ENCODE data around the gene ROM1. TPM values are rescaled to one million over a fixed set of nuclear protein-coding genes. Genes with fewer than 3 reads are reported as not detected.

Gene ROM1
- total RNA-seq, 6 donors from 2014 or later, result 3.1 to 9.2 (median 5.2) TPM

- Histone ChIP-seq H3K9me3 (no peaks in the 10 kb centered on the region), H3K27me3 (no peaks in the 10 kb centered on the region), H3K27ac (peak overlapping the region; percentile 91 to 100 (median 97)), H3K4me3 (peak overlapping the region in 3 of 4 donors; percentile 76 to 91 (median 85)), H3K4me1 (peaks cover 32 to 43% (median 37%) of the 10 kb centered on the region in 4 donors), H3K36me3 (peaks cover 12 to 53% (median 31%) of the 10 kb centered on the region in 4 donors)
- ATAC-seq (ENCODE audit: low FRiP score in 2 of 2) (no peak), DNase-seq (no peak)
- WGBS, 2 donors, result 83% methylated on average over 4 to 13 of the region's 13 CpGs
- no peak for TF ChIP-seq CTCF (IDR thresholded peaks at IDR 0.05)
- TF ChIP-seq POLR2AphosphoS5 (IDR thresholded peaks at IDR 0.05), result no peak
- no peak for TF ChIP-seq POLR2A (IDR thresholded peaks at IDR 0.05)
- no peak for TF ChIP-seq EP300 (IDR thresholded peaks at IDR 0.05)
Observed at GRCh38 chr11:62603072-62603408, 10.0 kb upstream of the ROM1 start.

GRCh38 chr11:62603776-62604299 is 9.2 kb upstream of the ROM1 start:
- DNase-seq (no peak), ATAC-seq (ENCODE audit: low FRiP score in 2 of 2) (no peak)
- TF ChIP-seq CTCF (IDR thresholded peaks at IDR 0.05) (no peak), POLR2AphosphoS5 (IDR thresholded peaks at IDR 0.05) (no peak), EP300 (IDR thresholded peaks at IDR 0.05) (no peak), POLR2A (IDR thresholded peaks at IDR 0.05) (no peak)
- peaks cover 12 to 55% (median 30%) of the 10 kb centered on the region in 4 donors for H3K36me3 ChIP-seq
- H3K4me1 ChIP-seq, result peaks cover 27 to 40% (median 33%) of the 10 kb centered on the region in 4 donors
- 89 to 99% methylated on average over 8 of the region's 8 CpGs for WGBS, 2 donors
- no peaks in the 10 kb centered on the region for H3K27me3 ChIP-seq
- no peak overlapping the region for H3K27ac ChIP-seq
- H3K9me3 ChIP-seq, result no peaks in the 10 kb centered on the region
- H3K4me3 ChIP-seq, result no peak overlapping the region

GRCh38 chr11:62604460-62605120 is 8.5 kb upstream of the ROM1 start:
- WGBS, 2 donors, result 84 to 90% methylated on average over 11 to 13 of the region's 13 CpGs
- DNase-seq, result no peak

GRCh38 chr11:62605467-62605866 is 7.6 kb upstream of the ROM1 start:
- Histone ChIP-seq H3K27me3 (no peaks in the 10 kb centered on the region), H3K9me3 (no peaks in the 10 kb centered on the region), H3K36me3 (peaks cover 12 to 71% (median 31%) of the 10 kb centered on the region in 4 donors), H3K4me3 (no peak overlapping the region), H3K4me1 (peaks cover 13 to 24% (median 22%) of the 10 kb centered on the region in 4 donors), H3K27ac (no peak overlapping the region)
- no peak for TF ChIP-seq EP300 (IDR thresholded peaks at IDR 0.05)
- TF ChIP-seq POLR2AphosphoS5 (IDR thresholded peaks at IDR 0.05), result no peak
- TF ChIP-seq CTCF (IDR thresholded peaks at IDR 0.05), result no peak
- no peak for TF ChIP-seq POLR2A (IDR thresholded peaks at IDR 0.05)
- DNase-seq (peak in 1 of 2 donors; percentile 48), ATAC-seq (ENCODE audit: low FRiP score in 2 of 2) (no peak)
- 84 to 100% methylated on average over 4 to 6 of the region's 6 CpGs for WGBS, 2 donors

More at GRCh38 chr11:62604460-62605120, 8.5 kb upstream of the ROM1 start:
- H3K27ac ChIP-seq, result no peak overlapping the region
- H3K4me3 ChIP-seq, result no peak overlapping the region
- peaks cover 21 to 33% (median 26%) of the 10 kb centered on the region in 4 donors for H3K4me1 ChIP-seq
- no peaks in the 10 kb centered on the region for H3K9me3 ChIP-seq
- H3K27me3 ChIP-seq, result no peaks in the 10 kb centered on the region
- no peak for ATAC-seq (ENCODE audit: low FRiP score in 2 of 2)
- peaks cover 12 to 62% (median 31%) of the 10 kb centered on the region in 4 donors for H3K36me3 ChIP-seq
- TF ChIP-seq EP300 (IDR thresholded peaks at IDR 0.05) (no peak), POLR2A (IDR thresholded peaks at IDR 0.05) (no peak), POLR2AphosphoS5 (IDR thresholded peaks at IDR 0.05) (no peak), CTCF (IDR thresholded peaks at IDR 0.05) (no peak)
